ENCODE results near the gene FBXL17.
"Not testable (repeated sequence)": the region's sequence is repeated elsewhere in the genome, so short reads cannot be mapped to it uniquely, and the experiment has no call there.

Gene FBXL17

DNA sequence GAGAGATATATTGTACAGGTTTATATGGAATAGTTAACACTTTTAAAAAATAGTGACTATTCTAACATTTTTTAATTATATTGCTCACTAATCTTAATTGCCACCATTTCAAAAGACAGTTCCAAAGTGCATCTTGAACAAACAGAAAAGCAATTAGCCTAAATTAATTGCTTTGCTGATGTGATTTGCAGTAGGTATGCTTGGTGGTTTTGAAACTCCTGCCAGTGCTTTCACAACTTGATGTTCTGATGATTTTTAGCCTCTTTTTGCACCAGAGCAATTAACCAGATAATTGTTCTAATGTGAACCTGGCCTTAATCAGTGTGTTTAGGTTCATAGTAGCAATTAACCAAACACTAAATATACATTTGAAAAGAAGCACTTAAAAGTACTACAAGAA lies 207.6 kb downstream of the FBXL17 start:
- H3K27me3 ChIP-seq (replicated peaks in 2 of 5; ENCODE audit: control insufficient read depth in 4 of 5, insufficient read depth in 5 of 5, low read length in 4 of 5): no peaks in the 10 kb centered on the region
- CTCF ChIA-PET: no interaction called here
- no peaks in the 10 kb centered on the region for H3K9me3 ChIP-seq (ENCODE audit: control extremely low read depth in 1 of 5, control insufficient read depth in 4 of 5, insufficient read depth in 2 of 5, low read depth in 1 of 5, low read length in 4 of 5)
- H3K27ac ChIP-seq (ENCODE audit: insufficient read depth in 1 of 2, low read depth in 1 of 2, low read length in 2 of 2, poor library complexity in 1 of 2, severe bottlenecking in 2 of 2): no peak overlapping the region
- H3K36me3 ChIP-seq (ENCODE audit: control insufficient read depth in 4 of 4, insufficient read depth in 4 of 4, low read length in 3 of 4): no peaks in the 10 kb centered on the region
- H3K4me1 ChIP-seq (ENCODE audit: control extremely low read depth in 1 of 4, control insufficient read depth in 4 of 4, insufficient read depth in 4 of 4, low read length in 3 of 4): no peaks in the 10 kb centered on the region
- no peak overlapping the region for H3K4me3 ChIP-seq (ENCODE audit: control insufficient read depth in 1 of 7, extremely low read depth in 1 of 7, insufficient read depth in 4 of 7, low read depth in 2 of 7, low read length in 6 of 7)
- DNase-seq: no peak
- POLR2A ChIA-PET: no interaction called here

- 84% methylated on average over 4 of the region's 6 CpGs for WGBS (ENCODE audit: insufficient coverage)
- ChIA-PET CTCF (no interaction called here), POLR2A (no interaction called here)
- Histone ChIP-seq H3K9me3 (ENCODE audit: control extremely low read depth in 1 of 5, control insufficient read depth in 4 of 5, insufficient read depth in 2 of 5, low read depth in 1 of 5, low read length in 4 of 5) (no peaks in the 10 kb centered on the region), H3K36me3 (ENCODE audit: control insufficient read depth in 4 of 4, insufficient read depth in 4 of 4, low read length in 3 of 4) (no peaks in the 10 kb centered on the region), H3K4me3 (ENCODE audit: control insufficient read depth in 1 of 7, extremely low read depth in 1 of 7, insufficient read depth in 4 of 7, low read depth in 2 of 7, low read length in 6 of 7) (no peak overlapping the region), H3K27ac (ENCODE audit: insufficient read depth in 1 of 2, low read depth in 1 of 2, low read length in 2 of 2, poor library complexity in 1 of 2, severe bottlenecking in 2 of 2) (no peak overlapping the region), H3K27me3 (replicated peaks in 2 of 5; ENCODE audit: control insufficient read depth in 4 of 5, insufficient read depth in 5 of 5, low read length in 4 of 5) (no peaks in the 10 kb centered on the region), H3K4me1 (ENCODE audit: control extremely low read depth in 1 of 4, control insufficient read depth in 4 of 4, insufficient read depth in 4 of 4, low read length in 3 of 4) (no peaks in the 10 kb centered on the region)
- no peak for DNase-seq
Measured at GRCh38 chr5:108171759-108172158, 210.1 kb downstream of the FBXL17 start.

- no peak overlapping the region for H3K27ac ChIP-seq (ENCODE audit: insufficient read depth in 1 of 2, low read depth in 1 of 2, low read length in 2 of 2, poor library complexity in 1 of 2, severe bottlenecking in 2 of 2)
- H3K27me3 ChIP-seq (replicated peaks in 2 of 5; ENCODE audit: control insufficient read depth in 4 of 5, insufficient read depth in 5 of 5, low read length in 4 of 5): no peaks in the 10 kb centered on the region
- no peaks in the 10 kb centered on the region for H3K9me3 ChIP-seq (ENCODE audit: control extremely low read depth in 1 of 5, control insufficient read depth in 4 of 5, insufficient read depth in 2 of 5, low read depth in 1 of 5, low read length in 4 of 5)
- H3K4me3 ChIP-seq (ENCODE audit: control insufficient read depth in 1 of 7, extremely low read depth in 1 of 7, insufficient read depth in 4 of 7, low read depth in 2 of 7, low read length in 6 of 7): no peak overlapping the region
- POLR2A ChIA-PET: no interaction called here
- CTCF ChIA-PET: no interaction called here
- no peaks in the 10 kb centered on the region for H3K36me3 ChIP-seq (ENCODE audit: control insufficient read depth in 4 of 4, insufficient read depth in 4 of 4, low read length in 3 of 4)
- no peak for DNase-seq
- no CpG with 5 or more reads among the region's 2 CpGs for WGBS (ENCODE audit: insufficient coverage)
- H3K4me1 ChIP-seq (ENCODE audit: control extremely low read depth in 1 of 4, control insufficient read depth in 4 of 4, insufficient read depth in 4 of 4, low read length in 3 of 4): no peaks in the 10 kb centered on the region
Measured at GRCh38 chr5:108168915-108169314, 213.0 kb downstream of the FBXL17 start.

DNA sequence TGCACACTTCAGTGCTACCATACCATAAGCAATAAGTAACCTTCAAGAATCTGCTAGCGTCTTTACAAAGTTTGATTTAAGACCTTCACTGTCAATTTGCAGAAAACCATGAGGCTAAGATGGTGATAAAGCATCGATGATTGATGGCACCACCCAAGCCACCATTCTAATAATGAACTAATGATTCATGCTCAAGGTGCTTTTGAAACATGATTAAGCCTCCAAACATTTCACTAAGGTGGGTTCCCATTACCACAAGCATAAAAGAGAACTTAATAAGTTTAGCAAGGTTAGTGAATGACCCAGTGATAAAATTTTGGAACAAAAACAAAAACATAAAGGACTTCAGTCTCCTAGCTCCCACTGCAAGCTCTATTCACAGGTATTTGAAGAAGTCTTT lies 214.7 kb downstream of the FBXL17 start:
- POLR2A ChIA-PET: no interaction called here
- H3K9me3 ChIP-seq (ENCODE audit: control extremely low read depth in 1 of 5, control insufficient read depth in 4 of 5, insufficient read depth in 2 of 5, low read depth in 1 of 5, low read length in 4 of 5): no peaks in the 10 kb centered on the region
- no peaks in the 10 kb centered on the region for H3K27me3 ChIP-seq (replicated peaks in 2 of 5; ENCODE audit: control insufficient read depth in 4 of 5, insufficient read depth in 5 of 5, low read length in 4 of 5)
- no peaks in the 10 kb centered on the region for H3K4me1 ChIP-seq (ENCODE audit: control extremely low read depth in 1 of 4, control insufficient read depth in 4 of 4, insufficient read depth in 4 of 4, low read length in 3 of 4)
- no peak for DNase-seq
- no peaks in the 10 kb centered on the region for H3K36me3 ChIP-seq (ENCODE audit: control insufficient read depth in 4 of 4, insufficient read depth in 4 of 4, low read length in 3 of 4)
- CTCF ChIA-PET: no interaction called here
- H3K27ac ChIP-seq (ENCODE audit: insufficient read depth in 1 of 2, low read depth in 1 of 2, low read length in 2 of 2, poor library complexity in 1 of 2, severe bottlenecking in 2 of 2): no peak overlapping the region
- H3K4me3 ChIP-seq (ENCODE audit: control insufficient read depth in 1 of 7, extremely low read depth in 1 of 7, insufficient read depth in 4 of 7, low read depth in 2 of 7, low read length in 6 of 7): no peak overlapping the region
- WGBS (ENCODE audit: insufficient coverage): 83% methylated on average over 2 of the region's 2 CpGs

DNA sequence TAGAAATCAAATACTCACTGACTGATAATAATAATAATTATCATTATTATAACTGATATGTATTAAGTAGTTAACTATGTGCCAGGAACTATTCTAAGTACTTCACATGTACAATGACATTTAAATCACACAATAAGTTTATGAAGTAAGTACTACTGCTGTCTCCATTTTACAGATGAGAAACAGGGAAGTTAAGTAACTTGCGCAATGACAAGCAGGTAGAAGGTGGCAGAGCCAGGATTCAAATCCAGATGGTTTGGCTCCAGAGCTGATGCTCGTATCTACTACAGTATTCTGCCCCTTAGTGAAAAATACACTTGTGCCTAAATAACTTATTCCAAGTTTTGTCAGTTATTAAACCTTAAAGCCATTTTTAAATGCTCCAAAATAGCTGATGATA lies 217.3 kb downstream of the FBXL17 start:
- no peak overlapping the region for H3K27ac ChIP-seq (ENCODE audit: insufficient read depth in 1 of 2, low read depth in 1 of 2, low read length in 2 of 2, poor library complexity in 1 of 2, severe bottlenecking in 2 of 2)
- H3K36me3 ChIP-seq (ENCODE audit: control insufficient read depth in 4 of 4, insufficient read depth in 4 of 4, low read length in 3 of 4): no peaks in the 10 kb centered on the region
- H3K4me3 ChIP-seq (ENCODE audit: control insufficient read depth in 1 of 7, extremely low read depth in 1 of 7, insufficient read depth in 4 of 7, low read depth in 2 of 7, low read length in 6 of 7): no peak overlapping the region
- WGBS (ENCODE audit: insufficient coverage): 90% methylated on average over 2 of the region's 2 CpGs
- CTCF ChIA-PET: interaction anchor here (1.2 kb wide), 1 partner anchor 17 kb away, joined by 3 read pairs; no protein-coding TSS in a partner anchor
- no peaks in the 10 kb centered on the region for H3K4me1 ChIP-seq (ENCODE audit: control extremely low read depth in 1 of 4, control insufficient read depth in 4 of 4, insufficient read depth in 4 of 4, low read length in 3 of 4)
- no peaks in the 10 kb centered on the region for H3K27me3 ChIP-seq (replicated peaks in 2 of 5; ENCODE audit: control insufficient read depth in 4 of 5, insufficient read depth in 5 of 5, low read length in 4 of 5)
- no peaks in the 10 kb centered on the region for H3K9me3 ChIP-seq (ENCODE audit: control extremely low read depth in 1 of 5, control insufficient read depth in 4 of 5, insufficient read depth in 2 of 5, low read depth in 1 of 5, low read length in 4 of 5)
- POLR2A ChIA-PET: no interaction called here
- no peak for DNase-seq

DNA sequence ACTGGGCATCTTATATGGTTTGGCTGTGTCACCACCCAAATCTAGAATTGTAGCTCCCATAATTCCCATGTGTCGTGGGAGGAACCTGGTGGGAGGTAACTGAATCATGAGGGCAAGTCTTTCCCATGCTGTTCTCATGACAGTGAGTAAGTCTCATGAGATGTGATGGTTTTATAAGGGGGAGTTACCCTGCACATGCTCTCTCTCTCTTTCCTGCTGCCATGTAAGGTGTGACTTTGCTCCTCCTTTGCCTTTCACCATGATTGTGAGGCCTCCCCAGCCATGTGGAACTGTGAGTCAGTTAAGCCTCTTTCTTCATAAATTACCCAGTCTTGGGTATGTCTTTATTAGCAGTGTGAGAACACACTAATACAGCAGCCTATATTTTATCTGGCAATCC lies 229.0 kb downstream of the FBXL17 start:
- H3K36me3 ChIP-seq (ENCODE audit: control insufficient read depth in 4 of 4, insufficient read depth in 4 of 4, low read length in 3 of 4); POLR2A ChIA-PET; CTCF ChIA-PET; H3K4me3 ChIP-seq (ENCODE audit: control insufficient read depth in 1 of 7, extremely low read depth in 1 of 7, insufficient read depth in 4 of 7, low read depth in 2 of 7, low read length in 6 of 7); DNase-seq; H3K27me3 ChIP-seq (replicated peaks in 2 of 5; ENCODE audit: control insufficient read depth in 4 of 5, insufficient read depth in 5 of 5, low read length in 4 of 5); H3K27ac ChIP-seq (ENCODE audit: insufficient read depth in 1 of 2, low read depth in 1 of 2, low read length in 2 of 2, poor library complexity in 1 of 2, severe bottlenecking in 2 of 2); H3K9me3 ChIP-seq (ENCODE audit: control extremely low read depth in 1 of 5, control insufficient read depth in 4 of 5, insufficient read depth in 2 of 5, low read depth in 1 of 5, low read length in 4 of 5); H3K4me1 ChIP-seq (ENCODE audit: control extremely low read depth in 1 of 4, control insufficient read depth in 4 of 4, insufficient read depth in 4 of 4, low read length in 3 of 4): not testable (repeated sequence)
- no CpG with 5 or more reads among the region's 1 CpG for WGBS (ENCODE audit: insufficient coverage)

GRCh38 chr5:108149369-108149768 lies 232.5 kb downstream of the FBXL17 start:
- ChIA-PET POLR2A (no interaction called here), CTCF (interaction anchor here (0.9 kb wide), 1 partner anchor 11 kb away, joined by 3 read pairs; no protein-coding TSS in a partner anchor)
- Histone ChIP-seq H3K36me3 (ENCODE audit: control insufficient read depth in 4 of 4, insufficient read depth in 4 of 4, low read length in 3 of 4) (no peaks in the 10 kb centered on the region), H3K4me1 (ENCODE audit: control extremely low read depth in 1 of 4, control insufficient read depth in 4 of 4, insufficient read depth in 4 of 4, low read length in 3 of 4) (no peaks in the 10 kb centered on the region), H3K27me3 (replicated peaks in 2 of 5; ENCODE audit: control insufficient read depth in 4 of 5, insufficient read depth in 5 of 5, low read length in 4 of 5) (no peaks in the 10 kb centered on the region), H3K27ac (ENCODE audit: insufficient read depth in 1 of 2, low read depth in 1 of 2, low read length in 2 of 2, poor library complexity in 1 of 2, severe bottlenecking in 2 of 2) (no peak overlapping the region), H3K9me3 (ENCODE audit: control extremely low read depth in 1 of 5, control insufficient read depth in 4 of 5, insufficient read depth in 2 of 5, low read depth in 1 of 5, low read length in 4 of 5) (peaks cover 0 to 3% (median 0%) of the 10 kb centered on the region in 5 experiments), H3K4me3 (ENCODE audit: control insufficient read depth in 1 of 7, extremely low read depth in 1 of 7, insufficient read depth in 4 of 7, low read depth in 2 of 7, low read length in 6 of 7) (no peak overlapping the region)
- DNase-seq: no peak
- WGBS (ENCODE audit: insufficient coverage): 100% methylated on average over 1 of the region's 1 CpG
